ENCODE measurements around the gene CCDC192.

- TF ChIP-seq CTCF (IDR thresholded peaks at IDR 0.05; ENCODE audit: insufficient read depth, low read depth, low read length) (no peak), EZH2 (IDR thresholded peaks at IDR 0.05; ENCODE audit: insufficient read depth, low read length) (no peak)
These were observed 264.3 kb downstream of the CCDC192 start for GRCh38 chr5:127967323-127967982.

Data from astrocyte (in vitro differentiated cells and primary cell).